ENCODE results near the gene TUBGCP2.
"Not testable (repeated sequence)": the region's sequence is repeated elsewhere in the genome, so short reads cannot be mapped to it uniquely, and the experiment has no call there.

Gene TUBGCP2

DNA sequence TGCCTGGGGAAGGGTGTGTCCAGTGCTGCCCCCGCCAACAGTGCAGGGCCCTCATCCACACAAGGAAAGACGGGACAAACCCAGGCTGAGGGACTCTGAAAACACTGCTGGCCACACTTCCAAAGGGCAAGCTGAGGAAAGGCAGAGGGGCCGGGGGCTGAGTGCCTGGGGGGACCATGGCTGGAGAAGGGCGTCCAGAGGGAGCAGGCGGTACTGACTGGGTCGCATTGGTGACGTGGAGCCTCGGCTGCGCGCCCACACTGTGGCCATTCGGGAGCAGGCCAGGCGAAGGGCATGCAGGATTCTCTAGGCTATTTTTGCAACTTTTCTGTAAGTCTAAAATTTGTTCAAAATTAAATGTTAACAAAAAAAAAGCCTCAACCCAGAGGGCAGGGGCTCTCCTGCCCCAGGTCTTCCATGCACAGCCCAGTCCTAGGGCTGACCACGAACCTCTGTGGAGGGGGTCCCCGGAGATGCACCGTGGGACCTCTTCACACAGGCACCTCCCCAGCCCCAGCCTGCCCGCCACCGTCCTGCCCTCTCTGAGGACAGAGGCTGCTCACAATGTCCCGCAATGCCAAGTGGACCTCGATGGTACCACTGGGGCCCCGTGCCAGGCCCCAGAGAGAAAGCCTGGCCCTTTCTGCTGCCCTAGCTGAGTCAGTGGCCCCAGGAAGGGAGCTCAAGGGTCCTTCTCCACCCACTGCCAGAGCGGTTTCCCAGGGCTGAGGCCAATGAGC, 42.4 kb downstream of the TUBGCP2 start:
- no peak for DNase-seq (ENCODE audit: low read depth in 2 of 2)

DNA sequence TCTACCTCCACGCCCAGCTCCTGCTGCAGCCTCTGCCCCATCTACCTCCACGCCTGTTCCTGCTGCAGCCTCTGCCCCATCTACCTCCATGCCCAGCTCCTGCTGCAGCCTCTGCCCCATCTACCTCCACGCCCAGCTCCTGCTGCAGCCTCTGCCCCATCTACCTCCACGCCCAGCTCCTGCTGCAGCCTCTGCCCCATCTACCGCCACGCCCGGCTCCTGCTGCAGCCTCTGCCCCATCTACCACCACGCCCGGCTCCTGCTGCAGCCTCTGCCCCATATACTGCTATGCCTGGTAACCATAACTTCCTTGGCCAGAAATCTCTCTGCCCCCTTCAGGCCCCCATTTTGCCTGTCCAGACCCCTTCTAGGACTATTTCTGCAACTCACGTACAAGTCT, 43.6 kb downstream of the TUBGCP2 start:
- not testable (repeated sequence) for DNase-seq (ENCODE audit: low read depth in 2 of 2)

DNA sequence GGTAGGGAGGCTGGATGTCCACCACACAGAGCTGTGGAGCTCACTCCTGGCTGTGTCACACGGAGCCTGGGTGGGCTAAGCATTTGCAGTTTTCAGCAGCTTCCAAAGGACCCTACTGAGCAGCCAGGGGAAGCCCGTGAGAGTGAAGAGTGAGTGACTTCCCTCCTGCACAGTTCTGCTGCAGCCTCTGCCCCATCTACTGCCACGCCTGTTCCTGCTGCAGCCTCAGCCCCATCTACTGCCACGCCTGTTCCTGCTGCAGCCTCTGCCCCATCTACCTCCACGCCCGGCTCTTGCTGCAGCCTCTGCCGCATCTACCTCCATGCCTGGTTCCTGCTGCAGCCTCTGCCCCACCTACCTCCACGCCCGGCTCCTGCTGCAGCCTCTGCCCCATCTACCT, 44.2 kb downstream of the TUBGCP2 start:
- DNase-seq (ENCODE audit: low read depth in 2 of 2): no peak

DNA sequence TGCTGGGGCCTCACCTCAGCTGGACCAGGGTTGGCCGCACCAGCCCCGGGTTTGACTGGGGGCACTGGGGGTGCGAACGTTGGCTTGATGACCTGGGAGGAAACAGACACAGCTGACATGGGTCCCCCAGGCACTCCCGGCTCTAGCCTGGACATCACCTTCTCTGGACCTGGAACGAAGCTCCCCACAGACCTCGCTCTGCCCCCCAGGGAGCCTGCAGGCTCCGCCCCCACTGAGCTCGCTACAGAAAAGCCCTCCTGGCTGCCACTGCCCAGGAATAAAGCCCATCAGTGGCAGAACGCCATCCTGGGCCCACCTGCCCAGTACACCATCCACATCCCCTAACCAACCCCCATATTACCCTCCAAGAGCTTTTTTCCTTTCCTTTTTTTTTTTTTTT, 45.0 kb downstream of the TUBGCP2 start:
- no peak for DNase-seq (ENCODE audit: low read depth in 2 of 2)

DNA sequence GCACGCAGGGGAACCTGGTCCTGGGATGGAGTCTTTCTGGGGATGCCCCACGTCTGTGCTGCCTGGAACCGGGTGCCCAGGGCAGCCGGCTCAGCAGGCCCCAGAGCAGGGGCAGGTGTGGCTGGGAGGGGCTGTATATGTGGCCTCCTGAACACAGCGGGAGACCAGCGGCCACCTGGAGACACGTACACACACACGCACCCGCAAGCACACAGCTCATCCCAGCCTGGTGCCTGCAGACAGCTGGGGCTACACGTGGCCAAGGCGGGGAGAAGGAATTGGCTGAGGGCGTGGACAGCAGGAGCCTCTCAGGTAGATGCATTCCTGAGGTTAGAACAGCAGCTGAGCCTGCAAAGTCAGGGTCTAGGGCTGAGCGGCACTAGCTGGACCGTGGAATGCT, 46.0 kb downstream of the TUBGCP2 start:
- DNase-seq (ENCODE audit: low read depth in 2 of 2): no peak

DNA sequence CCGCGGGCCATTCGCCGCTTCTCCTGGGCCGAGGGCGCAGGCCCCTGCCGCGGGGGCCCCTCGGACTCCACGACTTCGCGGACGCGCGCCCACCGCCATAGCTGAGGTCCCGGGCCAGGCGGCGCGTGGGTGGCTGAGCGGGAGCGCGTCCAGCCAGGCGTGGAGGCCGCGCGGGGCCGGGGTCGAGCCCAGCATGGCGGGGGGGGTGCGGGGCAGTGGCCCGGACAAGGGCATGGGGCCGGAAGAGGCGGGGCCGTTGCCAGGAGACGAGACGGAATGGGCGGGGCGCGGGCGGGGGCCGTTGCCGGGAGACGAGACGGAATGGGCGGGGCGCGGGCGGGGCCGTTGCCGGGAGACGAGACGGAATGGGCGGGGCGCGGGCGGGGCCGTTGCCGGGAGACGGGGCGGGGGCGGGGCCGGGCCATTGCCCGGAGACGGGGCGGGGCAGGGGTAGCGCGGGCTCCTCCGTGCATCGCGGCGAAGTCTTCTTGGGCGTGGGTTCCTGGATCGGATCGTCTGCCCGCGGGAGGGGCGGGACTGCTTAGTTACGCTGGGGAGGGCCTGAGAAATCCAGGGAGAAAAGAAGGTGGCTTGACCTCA, 46.8 kb downstream of the TUBGCP2 start:
- DNase-seq (ENCODE audit: low read depth in 2 of 2): peak; percentile 72 to 75

DNA sequence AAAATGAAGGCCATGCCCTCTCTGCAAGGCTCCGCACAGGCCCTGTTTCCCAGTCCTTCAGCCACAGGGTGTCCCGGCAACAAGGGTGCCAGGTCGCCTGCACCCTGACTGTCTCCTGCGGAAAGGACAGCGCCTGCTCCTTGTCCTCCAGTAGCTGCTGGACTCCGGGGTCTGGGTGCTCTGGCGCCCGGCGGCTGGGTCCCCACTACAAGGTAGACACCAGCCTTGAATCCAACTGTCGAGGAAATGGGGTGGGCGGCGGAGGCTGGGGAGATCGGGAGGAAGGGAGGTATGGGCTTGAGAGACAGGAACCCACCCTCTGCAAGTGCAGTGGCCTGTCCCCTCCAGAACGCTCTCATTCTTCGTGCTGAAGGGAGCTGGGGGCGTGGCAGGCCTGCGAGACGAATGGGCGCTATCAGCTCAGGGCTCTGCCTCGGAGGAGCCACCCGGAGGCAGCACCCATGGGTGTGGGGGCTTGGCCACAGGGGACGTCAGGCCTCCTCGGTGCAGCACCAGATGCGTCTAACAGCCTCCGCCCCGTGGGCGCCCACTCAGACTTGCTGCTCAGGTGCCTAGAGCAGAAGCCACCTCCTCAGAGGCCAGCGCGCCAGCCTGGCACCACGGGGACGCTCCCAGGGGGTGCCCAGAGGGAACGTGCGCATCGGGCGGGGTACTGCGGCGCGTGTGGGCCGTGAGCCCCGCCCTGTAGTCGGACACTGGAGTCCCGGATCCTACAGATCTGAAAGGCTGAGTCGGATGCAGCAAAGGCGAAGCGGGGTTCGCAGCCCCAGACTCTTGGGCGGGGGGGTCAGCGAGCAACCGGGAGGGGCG, 47.6 kb downstream of the TUBGCP2 start:
- DNase-seq (ENCODE audit: low read depth in 2 of 2): no peak

GRCh38 chr10:133259602-133259989, 49.1 kb downstream of the TUBGCP2 start:
- DNase-seq (ENCODE audit: low read depth in 2 of 2): no peak

DNA sequence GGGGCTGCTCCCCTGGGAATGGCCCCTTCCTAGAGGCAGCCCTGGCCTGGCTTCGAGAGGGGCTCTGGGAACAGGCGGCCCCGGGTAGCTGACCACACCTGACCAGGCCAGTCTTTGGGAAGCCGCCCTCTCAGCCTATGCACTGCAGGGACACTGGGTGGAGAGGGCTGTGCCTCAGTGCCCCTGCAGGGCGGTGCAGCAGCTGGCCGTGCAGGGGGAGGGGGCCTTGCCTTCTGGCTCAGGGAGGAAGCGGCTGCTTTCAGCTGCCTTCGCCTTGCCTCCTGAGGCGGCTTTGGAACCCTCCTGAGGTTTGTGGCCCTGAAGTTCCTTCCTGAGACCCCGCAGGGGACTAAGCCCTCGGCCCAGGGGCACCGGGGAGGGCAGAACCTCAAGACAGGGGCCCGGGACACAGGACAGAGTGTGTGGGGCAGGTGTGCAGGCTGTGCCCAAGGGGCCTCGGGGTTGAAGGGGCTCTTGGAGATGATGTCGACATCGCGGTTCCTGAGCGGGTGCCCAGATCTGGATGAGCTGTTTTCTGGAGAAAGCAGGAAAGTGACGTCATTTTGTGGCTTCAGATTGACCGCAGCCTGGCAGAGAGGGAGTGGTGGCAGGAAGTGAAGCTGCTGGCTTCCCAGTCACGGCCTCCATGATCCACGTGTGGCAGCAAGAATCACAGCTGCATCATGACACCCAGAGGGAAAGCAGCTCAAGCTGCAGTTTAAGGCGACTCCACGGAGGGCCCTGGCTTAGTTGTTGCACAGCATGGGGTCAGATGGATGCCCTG, 49.7 kb downstream of the TUBGCP2 start:
- peak; percentile 65 to 68 for DNase-seq (ENCODE audit: low read depth in 2 of 2)

- DNase-seq (ENCODE audit: low read depth in 2 of 2): no peak
Observed at GRCh38 chr10:133258066-133258817, 50.4 kb downstream of the TUBGCP2 start.

DNA sequence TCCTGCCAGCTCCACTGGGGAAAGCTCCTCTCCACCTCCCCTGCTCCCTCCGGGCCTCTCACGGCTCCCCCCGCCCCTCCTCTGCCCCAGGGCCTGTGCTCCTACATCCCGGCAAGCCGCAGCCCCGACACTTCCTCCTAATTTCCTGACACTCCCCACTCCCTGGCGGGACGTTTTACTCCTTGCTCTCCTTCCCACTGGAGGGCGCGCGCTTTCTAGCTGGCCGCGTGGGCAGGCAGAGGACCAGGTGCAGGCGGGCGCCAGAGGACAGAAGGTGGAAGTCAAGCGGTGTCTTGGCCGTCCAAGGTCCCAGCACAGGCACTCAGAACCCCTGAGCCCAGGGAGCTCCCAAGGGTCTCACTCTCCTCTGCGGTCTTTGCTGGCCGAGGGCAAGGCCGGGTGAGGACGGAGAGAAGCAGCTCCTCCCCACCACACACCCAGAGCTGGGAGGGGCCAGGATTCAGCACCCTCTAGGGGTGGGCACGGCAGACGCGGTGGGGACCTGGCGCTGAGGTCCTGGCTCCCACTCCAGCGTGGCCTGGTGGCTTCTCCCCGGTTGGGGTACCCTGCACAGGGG, 51.1 kb downstream of the TUBGCP2 start:
- DNase-seq (ENCODE audit: low read depth in 2 of 2): no peak

DNA sequence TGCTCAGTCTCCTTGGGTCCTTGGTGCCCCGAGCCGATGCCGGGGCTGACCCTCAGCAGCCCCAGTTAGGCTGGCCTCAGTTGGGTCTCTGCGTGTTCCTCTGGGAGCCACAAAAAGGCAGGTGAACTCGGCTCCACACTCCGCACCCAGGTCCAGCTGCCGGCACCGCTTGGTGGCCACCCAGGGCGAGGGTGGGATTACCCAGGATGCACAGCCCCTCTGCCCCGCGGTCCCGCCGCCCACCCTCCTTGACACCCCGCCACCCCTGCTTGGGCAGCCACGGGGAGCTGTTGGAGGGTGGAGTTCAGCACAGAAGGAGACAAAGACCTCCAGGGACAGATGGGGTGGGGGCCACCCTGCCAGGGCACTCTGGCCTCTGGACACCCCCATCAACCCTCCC, 53.3 kb downstream of the TUBGCP2 start:
- no peak for DNase-seq (ENCODE audit: low read depth in 2 of 2)

DNA sequence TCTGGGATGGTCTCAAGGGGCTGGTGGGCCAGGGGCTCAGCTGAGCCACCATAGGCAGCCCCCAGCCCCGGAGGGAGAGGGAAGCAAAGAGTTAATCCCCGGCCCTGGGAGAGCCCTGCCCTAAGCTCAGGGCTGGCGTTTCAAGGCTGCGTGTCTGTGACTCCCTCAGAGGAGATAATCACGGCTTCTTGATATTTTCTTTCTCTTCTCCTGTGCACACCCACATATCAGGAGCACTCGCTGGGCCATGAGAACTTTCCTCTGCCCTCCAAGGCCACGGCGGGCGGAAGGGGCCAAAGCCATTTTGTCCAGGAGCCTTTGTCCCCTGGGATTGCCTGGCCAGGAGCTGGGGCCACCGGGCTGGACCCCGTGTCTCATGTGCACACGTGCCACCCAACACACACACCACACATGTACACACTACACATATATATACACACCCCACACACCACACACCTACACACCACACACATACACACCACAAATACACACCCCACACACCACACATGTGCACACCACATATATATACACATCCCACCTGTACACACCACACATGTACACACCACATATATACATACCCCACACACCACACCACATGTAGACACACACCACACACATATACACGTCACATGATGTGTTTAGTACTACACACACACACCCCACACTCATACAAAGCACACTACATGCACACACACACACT, 54.1 kb downstream of the TUBGCP2 start:
- no peak for DNase-seq (ENCODE audit: low read depth in 2 of 2)

GRCh38 chr10:133253361-133253955, 55.2 kb downstream of the TUBGCP2 start:
- DNase-seq (ENCODE audit: low read depth in 2 of 2): no peak

DNA sequence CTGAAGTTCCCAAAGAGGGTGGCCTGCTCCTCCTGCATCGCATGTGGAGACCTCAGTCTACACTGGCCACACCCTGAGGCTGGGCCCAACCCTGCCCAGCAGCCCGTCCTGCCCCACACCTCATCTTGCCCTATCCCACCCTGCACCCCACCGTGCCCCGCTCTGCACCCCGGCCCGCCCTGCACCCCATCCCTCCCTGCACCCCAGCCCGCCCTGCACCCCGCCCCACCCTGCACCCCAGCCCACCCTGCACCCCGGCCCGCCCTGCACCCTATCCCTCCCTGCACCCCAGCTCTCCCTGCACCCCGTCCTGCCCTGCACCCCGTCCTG, 56.5 kb downstream of the TUBGCP2 start:
- DNase-seq (ENCODE audit: low read depth in 2 of 2): no peak

- no peak for DNase-seq (ENCODE audit: low read depth in 2 of 2)
Observed at GRCh38 chr10:133251388-133252222, 57.1 kb downstream of the TUBGCP2 start.

DNA sequence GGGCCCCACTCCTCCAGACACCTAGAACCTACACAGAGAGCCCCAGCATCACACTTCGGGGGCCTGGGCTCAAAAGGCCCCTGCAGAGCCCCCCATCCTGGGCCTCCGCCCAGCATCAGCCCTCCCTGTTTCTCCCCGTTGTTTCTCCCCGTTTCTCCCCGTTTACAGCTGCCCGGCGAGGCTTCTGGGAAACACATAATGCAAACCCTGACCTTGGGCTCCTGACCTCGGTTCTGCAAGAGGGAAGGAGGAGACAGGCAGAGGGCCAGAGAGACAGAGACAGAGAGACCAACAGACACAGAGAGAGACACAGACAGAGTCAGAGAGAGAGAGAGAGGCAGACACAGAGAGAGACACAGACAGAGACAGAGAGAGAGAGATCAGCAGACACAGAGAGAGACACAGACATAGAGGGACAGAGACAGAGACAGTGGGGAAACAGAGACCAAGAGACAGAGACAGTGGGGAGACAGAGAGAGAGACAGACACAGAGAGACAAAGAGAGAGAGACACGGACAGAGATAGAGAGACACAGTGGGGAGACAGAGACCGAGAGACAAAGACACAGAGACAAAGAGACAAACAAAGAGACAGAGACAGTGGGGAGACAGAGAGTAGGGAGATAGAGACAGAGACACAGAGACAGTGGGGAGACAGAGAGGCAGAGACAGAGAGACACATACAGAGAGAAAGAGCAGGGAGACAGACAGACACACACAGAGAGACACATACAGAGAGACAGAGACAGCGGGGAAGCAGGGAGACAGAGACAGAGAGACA, 58.5 kb downstream of the TUBGCP2 start:
- DNase-seq (ENCODE audit: low read depth in 2 of 2): no peak

- no peak for DNase-seq (ENCODE audit: low read depth in 2 of 2)
Observed at GRCh38 chr10:133249094-133249780, 59.4 kb downstream of the TUBGCP2 start.
